ENCODE data around the gene GDF10.

DNA sequence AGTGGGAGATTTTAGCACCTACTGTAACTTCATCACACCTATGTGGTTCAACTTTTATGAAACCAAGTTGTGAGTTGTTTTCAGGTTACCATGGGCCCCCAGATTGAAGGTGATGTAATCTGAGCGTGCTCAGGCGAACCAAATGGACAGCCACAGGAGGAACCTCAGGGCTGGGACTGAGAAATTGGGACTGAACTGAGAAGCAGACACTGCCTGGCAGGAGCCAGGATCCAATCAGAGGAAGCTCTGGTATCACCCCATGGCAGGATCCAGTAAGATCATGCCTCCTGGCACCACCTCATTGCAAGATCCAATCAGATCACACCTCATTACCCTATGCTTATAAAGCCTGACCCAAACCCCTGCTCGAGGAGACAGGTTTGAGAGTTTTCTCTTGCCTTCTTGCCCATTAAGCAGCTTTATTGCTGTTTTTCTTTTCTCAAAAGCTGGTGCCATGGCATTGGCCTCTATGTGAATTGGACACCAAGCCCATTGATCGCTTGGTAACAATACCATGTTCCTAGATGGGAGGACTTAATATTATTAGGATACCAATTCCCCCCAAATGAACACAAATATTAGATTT lies 43.2 kb upstream of the GDF10 start:
- TF ChIP-seq TCF4 (CRISPR knock-in tag; IDR thresholded peaks at IDR 0.05; ENCODE audit: borderline replicate concordance) (no peak), TOX (CRISPR knock-in tag; IDR thresholded peaks at IDR 0.05; ENCODE audit: borderline replicate concordance) (no peak), BACH2 (CRISPR knock-in tag; IDR thresholded peaks at IDR 0.05; ENCODE audit: borderline replicate concordance) (no peak), ARNTL (CRISPR knock-in tag; IDR thresholded peaks at IDR 0.05; ENCODE audit: borderline replicate concordance, low read depth) (no peak), CSRNP3 (CRISPR knock-in tag; IDR thresholded peaks at IDR 0.05) (no peak), PATZ1 (CRISPR knock-in tag; IDR thresholded peaks at IDR 0.05; ENCODE audit: borderline replicate concordance) (no peak), ZFP30 (CRISPR knock-in tag; IDR thresholded peaks at IDR 0.05) (no peak), RARB (CRISPR knock-in tag; IDR thresholded peaks at IDR 0.05) (no peak)
- TF ChIP-seq, protein P1, sequence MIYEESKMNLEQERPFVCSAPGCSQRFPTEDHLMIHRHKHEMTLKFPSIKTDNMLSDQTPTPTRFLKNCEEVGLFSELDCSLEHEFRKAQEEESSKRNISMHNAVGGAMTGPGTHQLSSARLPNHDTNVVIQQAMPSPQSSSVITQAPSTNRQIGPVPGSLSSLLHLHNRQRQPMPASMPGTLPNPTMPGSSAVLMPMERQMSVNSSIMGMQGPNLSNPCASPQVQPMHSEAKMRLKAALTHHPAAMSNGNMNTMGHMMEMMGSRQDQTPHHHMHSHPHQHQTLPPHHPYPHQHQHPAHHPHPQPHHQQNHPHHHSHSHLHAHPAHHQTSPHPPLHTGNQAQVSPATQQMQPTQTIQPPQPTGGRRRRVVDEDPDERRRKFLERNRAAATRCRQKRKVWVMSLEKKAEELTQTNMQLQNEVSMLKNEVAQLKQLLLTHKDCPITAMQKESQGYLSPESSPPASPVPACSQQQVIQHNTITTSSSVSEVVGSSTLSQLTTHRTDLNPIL (CRISPR knock-in tag; IDR thresholded peaks at IDR 0.05; ENCODE audit: low read depth): no peak
